WTC11 (cell line): ENCODE results near the gene KCNAB3. TPM values are rescaled to one million over a fixed set of nuclear protein-coding genes. Genes with fewer than 3 reads are reported as not detected.

Experiments used
- ATAC-seq: fragments of 200-7000 bp; cut with Tn5 transposase; 2 replicates; pipeline ENCODE4 v1.10.0; 2021; ENCODE audit warnings: mild to moderate bottlenecking, moderate library complexity
- CTCF ChIA-PET: fragments of 300-600 bp; sonication (Branson Sonifier 250); formaldehyde crosslinking; loops from one replicate; lab custom pipeline; 2021; ENCODE audit warnings: antibody characterized with exemption; lab: Charles Lee
- POLR2A ChIA-PET: fragments of 350-600 bp; sonication (Branson Sonifier 250); formaldehyde crosslinking; loops from one replicate; lab custom pipeline; 2021; ENCODE audit warnings: antibody characterized with exemption; lab: Charles Lee
- DNase-seq: peaks from one replicate; pipeline ENCODE4 v3.0.0; 2021; ENCODE audit warnings: low spot score
- H3K27ac Mint-ChIP-seq: 2 replicates; pipeline ENCODE4 v1.8.0; 2021; ENCODE audit warnings: mixed read lengths
- H3K27me3 Mint-ChIP-seq: 2 replicates; pipeline ENCODE4 v1.8.0; 2021; ENCODE audit warnings: low read depth, mild to moderate bottlenecking, moderate library complexity, mixed read lengths
- H3K36me3 Mint-ChIP-seq: 2 replicates; pipeline ENCODE4 v1.8.0; 2021; ENCODE audit warnings: mixed read lengths
- H3K4me1 Mint-ChIP-seq: 2 replicates; pipeline ENCODE4 v1.8.0; 2022; ENCODE audit warnings: mixed read lengths
- H3K4me3 Mint-ChIP-seq: 2 replicates; pipeline ENCODE4 v1.8.0; 2021; ENCODE audit warnings: mild to moderate bottlenecking, moderate library complexity, mixed read lengths
- H3K9me3 Mint-ChIP-seq: 2 replicates; pipeline ENCODE4 v1.8.0; 2021; ENCODE audit warnings: mixed read lengths
- AFF4 ChIP-seq: sonication (generic); formaldehyde crosslinking; IDR thresholded peaks from 2 replicates; pipeline ENCODE4 v1.8.1; 2023; ENCODE audit warnings: mild to moderate bottlenecking, missing genetic modification reagents, borderline replicate concordance
- ATF1 ChIP-seq: sonication (generic); formaldehyde crosslinking; IDR thresholded peaks from 2 replicates; pipeline ENCODE4 v1.8.1; 2023; ENCODE audit warnings: mild to moderate bottlenecking, moderate library complexity, missing genetic modification reagents
- ELF4 ChIP-seq: sonication (generic); formaldehyde crosslinking; IDR thresholded peaks from 2 replicates; pipeline ENCODE4 v1.8.1; 2022; ENCODE audit warnings: low read depth, mild to moderate bottlenecking, moderate library complexity, missing genetic modification reagents
- ETV6 ChIP-seq: sonication (generic); formaldehyde crosslinking; IDR thresholded peaks from 2 replicates; pipeline ENCODE4 v1.8.1; 2022; ENCODE audit warnings: mild to moderate bottlenecking, missing genetic modification reagents
- FOXP1 ChIP-seq: sonication (generic); formaldehyde crosslinking; IDR thresholded peaks from 2 replicates; pipeline ENCODE4 v1.8.0; 2022; ENCODE audit warnings: missing genetic modification reagents, mild to moderate bottlenecking, moderate library complexity, borderline replicate concordance
- HMGA2 ChIP-seq: fragments of 250-450 bp; sonication (Bioruptor Pico); IDR thresholded peaks from 2 replicates; pipeline ENCODE4 v1.4.0; 2021; ENCODE audit warnings: mild to moderate bottlenecking, moderate library complexity
- IRF2 ChIP-seq: sonication (generic); formaldehyde crosslinking; IDR thresholded peaks from 2 replicates; pipeline ENCODE4 v1.8.0; 2022; ENCODE audit warnings: low read depth, missing genetic modification reagents, borderline replicate concordance
- KAT7 ChIP-seq: sonication (generic); formaldehyde crosslinking; IDR thresholded peaks from 2 replicates; pipeline ENCODE4 v1.8.1; 2023; ENCODE audit warnings: missing genetic modification reagents, mild to moderate bottlenecking, borderline replicate concordance
- MAX ChIP-seq: sonication (generic); formaldehyde crosslinking; IDR thresholded peaks from 2 replicates; pipeline ENCODE4 v1.8.0; 2022; ENCODE audit warnings: mild to moderate bottlenecking, missing genetic modification reagents
- NR1H2 ChIP-seq: sonication (generic); formaldehyde crosslinking; IDR thresholded peaks from 2 replicates; pipeline ENCODE4 v1.9.0; 2021; ENCODE audit warnings: mild to moderate bottlenecking, moderate library complexity, missing genetic modification reagents
- SP1 ChIP-seq: sonication (generic); formaldehyde crosslinking; conservative IDR thresholded peaks from 2 replicates; pipeline ENCODE4 v1.8.1; 2022; ENCODE audit warnings: missing genetic modification reagents
- ZBTB43 ChIP-seq: sonication (generic); formaldehyde crosslinking; IDR thresholded peaks from 2 replicates; pipeline ENCODE4 v1.8.1; 2023; ENCODE audit warnings: mild to moderate bottlenecking, missing genetic modification reagents
- ZNF232 ChIP-seq: sonication (generic); formaldehyde crosslinking; IDR thresholded peaks from 2 replicates; pipeline ENCODE4 v1.8.0; 2022; ENCODE audit warnings: mild to moderate bottlenecking, missing genetic modification reagents
- ZNF396 ChIP-seq: fragments of 250-450 bp; sonication (Bioruptor Pico); IDR thresholded peaks from 2 replicates; pipeline ENCODE4 v1.8.0; 2021; ENCODE audit warnings: mild to moderate bottlenecking, moderate library complexity, borderline replicate concordance
- ZNF671 ChIP-seq: fragments of 250-450 bp; sonication (Bioruptor Pico); IDR thresholded peaks from 2 replicates; pipeline ENCODE4 v1.8.0; 2021; ENCODE audit warnings: mild to moderate bottlenecking
- total RNA-seq: library from RNA; stranded (reverse); gene quantifications from 3 replicates; pipeline ENCODE4 v1.2.3, GENCODE V29; 2021
- TF ChIP-seq, protein P1 (sequence below): sonication (generic); formaldehyde crosslinking; IDR thresholded peaks from 2 replicates; pipeline ENCODE4 v1.8.0; 2023; ENCODE audit warnings: mild to moderate bottlenecking, missing genetic modification reagents
- TF ChIP-seq, protein P2 (sequence below): fragments of 250-450 bp; sonication (Bioruptor Pico); IDR thresholded peaks from 2 replicates; pipeline ENCODE4 v1.9.0; 2021; ENCODE audit warnings: mild to moderate bottlenecking

Gene KCNAB3
- total RNA-seq, 1 experiment from 2014 or later = 3.2 TPM

- Mint-ChIP-seq H3K27me3 (no peaks in the 10 kb centered on the region; the same call in 1 of the 2 replicates), H3K9me3 (no peaks in the 10 kb centered on the region), H3K4me3 (no peak within 1 kb of the TSS), H3K4me1 (peaks cover 10% of the 10 kb centered on the region), H3K27ac (no peak within 1 kb of the TSS), H3K36me3 (no peaks in the 10 kb centered on the region; the same call in 1 of the 2 replicates)
- TF ChIP-seq MAX (CRISPR knock-in tag) (0 out of 2 replicates have a peak, but pooled peaks have one; percentile 2), FOXP1 (CRISPR knock-in tag) (no peak), ZNF232 (CRISPR knock-in tag) (no peak)
- ChIA-PET POLR2A (interaction anchor here (0.5 kb wide), 1 partner anchor 24 kb away, joined by 4 read pairs; no protein-coding TSS in a partner anchor), CTCF (interaction anchor here (1.0 to 1.5 kb wide), 3 partner anchors 31 to 170 kb away, joined by 3 to 4 read pairs (median 3); partner anchors contain the start of gene NAA38)
- peak; percentile 5; the same call in 1 of the 2 replicates for ATAC-seq
- no peak for DNase-seq
These were observed 41.3 kb downstream of the KCNAB3 start, which contains the start of gene CHD3 for GRCh38 chr17:7888184-7888920. TSS of gene CHD3 (plus strand) at chr17:7888789. CDS start at chr17:7889001, 212 bp downstream.

- CTCF ChIA-PET = interaction anchor here (1.0 to 1.5 kb wide), 2 partner anchors 159 to 170 kb away, joined by 3 to 4 read pairs; no protein-coding TSS in a partner anchor
- peaks cover 10% of the 10 kb centered on the region for H3K4me1 Mint-ChIP-seq
- H3K9me3 Mint-ChIP-seq = no peaks in the 10 kb centered on the region
- no peak overlapping the region for H3K4me3 Mint-ChIP-seq
- no peaks in the 10 kb centered on the region; the same call in 1 of the 2 replicates for H3K36me3 Mint-ChIP-seq
- DNase-seq = peak; percentile 79
- POLR2A ChIA-PET = no interaction called here
- H3K27ac Mint-ChIP-seq = no peak overlapping the region
- TF ChIP-seq HMGA2 (CRISPR knock-in tag) = no peak
- 0 out of 2 replicates have a peak, but pooled peaks have one; percentile 16 for TF ChIP-seq MAX (CRISPR knock-in tag)
- TF ChIP-seq, protein P1, sequence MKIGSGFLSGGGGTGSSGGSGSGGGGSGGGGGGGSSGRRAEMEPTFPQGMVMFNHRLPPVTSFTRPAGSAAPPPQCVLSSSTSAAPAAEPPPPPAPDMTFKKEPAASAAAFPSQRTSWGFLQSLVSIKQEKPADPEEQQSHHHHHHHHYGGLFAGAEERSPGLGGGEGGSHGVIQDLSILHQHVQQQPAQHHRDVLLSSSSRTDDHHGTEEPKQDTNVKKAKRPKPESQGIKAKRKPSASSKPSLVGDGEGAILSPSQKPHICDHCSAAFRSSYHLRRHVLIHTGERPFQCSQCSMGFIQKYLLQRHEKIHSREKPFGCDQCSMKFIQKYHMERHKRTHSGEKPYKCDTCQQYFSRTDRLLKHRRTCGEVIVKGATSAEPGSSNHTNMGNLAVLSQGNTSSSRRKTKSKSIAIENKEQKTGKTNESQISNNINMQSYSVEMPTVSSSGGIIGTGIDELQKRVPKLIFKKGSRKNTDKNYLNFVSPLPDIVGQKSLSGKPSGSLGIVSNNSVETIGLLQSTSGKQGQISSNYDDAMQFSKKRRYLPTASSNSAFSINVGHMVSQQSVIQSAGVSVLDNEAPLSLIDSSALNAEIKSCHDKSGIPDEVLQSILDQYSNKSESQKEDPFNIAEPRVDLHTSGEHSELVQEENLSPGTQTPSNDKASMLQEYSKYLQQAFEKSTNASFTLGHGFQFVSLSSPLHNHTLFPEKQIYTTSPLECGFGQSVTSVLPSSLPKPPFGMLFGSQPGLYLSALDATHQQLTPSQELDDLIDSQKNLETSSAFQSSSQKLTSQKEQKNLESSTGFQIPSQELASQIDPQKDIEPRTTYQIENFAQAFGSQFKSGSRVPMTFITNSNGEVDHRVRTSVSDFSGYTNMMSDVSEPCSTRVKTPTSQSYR (CRISPR knock-in tag) = 0 out of 2 replicates have a peak, but pooled peaks have one; percentile 21
- TF ChIP-seq ATF1 = no peak
- TF ChIP-seq ZBTB43 (CRISPR knock-in tag) = no peak
- no peak for TF ChIP-seq NR1H2 (CRISPR knock-in tag)
- no peak for TF ChIP-seq ZNF671
- no peak for TF ChIP-seq ELF4 (CRISPR knock-in tag)
- TF ChIP-seq SP1 (CRISPR knock-in tag) = peak; percentile 51; the same call in 1 of the 2 replicates
- no peak for TF ChIP-seq ZNF396 (CRISPR knock-in tag)
- TF ChIP-seq AFF4 (CRISPR knock-in tag) = no peak
- no peak for TF ChIP-seq KAT7 (CRISPR knock-in tag)
- 0 out of 2 replicates have a peak, but pooled peaks have one; percentile 46 for TF ChIP-seq ETV6
- no peak for TF ChIP-seq IRF2 (CRISPR knock-in tag)
- TF ChIP-seq, protein P2, sequence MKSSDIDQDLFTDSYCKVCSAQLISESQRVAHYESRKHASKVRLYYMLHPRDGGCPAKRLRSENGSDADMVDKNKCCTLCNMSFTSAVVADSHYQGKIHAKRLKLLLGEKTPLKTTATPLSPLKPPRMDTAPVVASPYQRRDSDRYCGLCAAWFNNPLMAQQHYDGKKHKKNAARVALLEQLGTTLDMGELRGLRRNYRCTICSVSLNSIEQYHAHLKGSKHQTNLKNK (CRISPR knock-in tag) = no peak
- TF ChIP-seq, all 79 proteins: peak for 4
- no peaks in the 10 kb centered on the region; the same call in 1 of the 2 replicates for H3K27me3 Mint-ChIP-seq
- peak; percentile 87 for ATAC-seq
These were observed 42.0 kb downstream of the KCNAB3 start for GRCh38 chr17:7887482-7888183.
